HG02884 (cell line): Measurements from ENCODE around the gene C11orf24.
"Not testable (repeated sequence)": the region's sequence is repeated elsewhere in the genome, so short reads cannot be mapped to it uniquely, and the experiment has no call there.

ENCODE experiments used
- ATAC-seq: cut with Tn5 transposase; IDR thresholded peaks from one replicate; pipeline ENCODE4 v1.9.1; 2021; ENCODE audit warnings: mild to moderate bottlenecking, moderate library complexity; ENCODE audit not compliant: unreplicated experiment

C11orf24 gene

DNA sequence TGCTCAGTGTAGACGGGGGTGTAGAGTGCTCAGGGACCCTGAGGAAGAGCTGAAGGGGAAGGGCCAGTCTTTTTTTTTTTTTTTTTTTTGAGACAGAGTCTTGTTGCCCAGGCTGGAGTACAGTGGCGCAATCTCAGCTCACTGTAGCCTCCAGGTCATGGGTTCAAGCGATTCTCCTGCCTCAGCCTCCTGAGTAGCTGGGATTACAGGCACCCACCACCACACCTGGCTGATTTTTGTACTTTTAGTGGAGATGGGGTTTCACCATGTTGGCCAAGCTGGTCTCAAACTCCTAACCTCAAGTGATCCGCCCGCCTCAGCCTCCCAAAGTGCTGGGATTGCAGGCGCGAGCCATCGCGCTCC, 27.7 kb upstream of the C11orf24 start:
- not testable (repeated sequence) for ATAC-seq

DNA sequence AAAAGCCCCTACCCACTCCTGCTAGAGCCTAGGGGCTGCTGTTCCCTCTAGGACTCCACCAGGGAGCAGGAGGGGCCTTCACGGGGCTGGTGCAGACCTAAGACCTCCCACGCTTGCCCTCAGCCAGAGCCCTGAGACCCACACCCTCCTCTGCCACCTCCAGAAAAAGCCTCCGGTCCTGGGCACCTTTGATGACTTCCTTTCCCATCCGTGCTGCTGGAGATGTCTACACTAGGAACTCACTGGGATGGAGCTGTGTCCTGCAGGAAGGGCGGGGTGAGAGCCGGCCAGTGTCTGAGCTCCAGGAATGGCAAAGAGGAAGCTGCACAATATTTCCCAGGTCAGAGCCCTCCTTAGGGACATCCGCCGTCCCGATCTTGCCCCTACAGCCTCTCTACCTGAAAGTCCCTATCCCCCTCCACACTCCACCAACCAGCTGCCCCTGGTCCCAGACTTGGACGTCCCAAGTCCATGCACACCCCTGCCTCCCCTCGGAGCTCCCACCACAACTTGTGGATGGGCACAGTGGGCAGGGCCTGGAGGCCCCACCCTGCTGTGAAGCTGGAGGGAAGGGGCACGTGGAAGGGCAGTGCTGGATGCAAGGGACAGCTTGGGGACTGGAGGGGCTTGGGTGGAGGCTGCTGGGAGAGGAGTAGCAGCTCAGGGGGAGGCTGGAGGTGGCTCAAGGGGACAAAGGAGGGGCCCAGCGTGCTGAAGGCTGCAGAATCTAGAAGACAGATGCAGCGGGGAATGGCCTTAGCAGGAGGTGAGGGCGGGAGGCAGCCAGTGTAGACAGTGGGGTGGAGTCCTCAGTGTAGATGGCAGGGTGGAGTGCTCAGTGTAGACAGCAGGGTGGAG, 27.1 kb upstream of the C11orf24 start:
- no peak for ATAC-seq

DNA sequence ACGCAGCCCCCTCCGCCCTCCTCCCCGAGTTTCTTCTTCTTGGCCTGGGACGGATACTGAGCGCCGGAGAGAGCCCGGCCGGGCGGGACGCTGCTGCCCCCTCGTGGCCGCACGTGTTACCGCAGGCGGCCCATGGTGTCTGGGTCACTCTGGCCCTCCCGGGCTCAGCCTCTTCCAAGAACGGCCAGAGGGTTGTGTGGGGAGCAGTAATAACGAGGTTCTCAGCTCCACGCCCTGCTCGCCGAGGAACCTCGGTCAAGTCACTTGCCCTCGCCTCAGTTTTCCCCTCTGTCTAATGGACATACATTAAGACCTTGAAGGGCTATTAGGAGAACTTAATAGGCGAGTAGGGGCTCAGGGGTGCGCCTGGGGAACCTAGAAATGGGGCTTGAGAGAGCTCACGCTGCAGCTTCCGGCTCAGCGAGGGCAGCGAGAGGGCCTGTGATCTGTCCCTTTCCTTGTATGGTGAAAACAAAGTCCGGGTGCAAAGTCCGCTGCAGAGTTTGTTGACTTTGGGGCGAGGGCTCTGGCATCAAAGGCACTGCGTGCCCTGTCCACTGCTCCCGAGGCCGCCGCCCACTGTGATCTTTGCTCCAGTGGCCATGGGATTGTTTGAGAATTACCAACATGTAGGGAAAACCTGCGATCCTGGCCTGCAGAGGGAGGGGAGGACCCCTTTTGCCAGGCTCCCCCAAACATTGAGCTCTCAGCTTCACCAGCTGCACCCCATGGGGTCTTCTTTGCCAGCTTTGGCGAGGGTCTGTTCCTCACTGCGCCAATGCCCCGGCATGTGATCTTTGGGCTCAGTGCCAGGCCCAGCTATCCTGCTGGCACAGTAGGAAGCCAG, 26.3 kb upstream of the C11orf24 start:
- ATAC-seq: no peak

DNA sequence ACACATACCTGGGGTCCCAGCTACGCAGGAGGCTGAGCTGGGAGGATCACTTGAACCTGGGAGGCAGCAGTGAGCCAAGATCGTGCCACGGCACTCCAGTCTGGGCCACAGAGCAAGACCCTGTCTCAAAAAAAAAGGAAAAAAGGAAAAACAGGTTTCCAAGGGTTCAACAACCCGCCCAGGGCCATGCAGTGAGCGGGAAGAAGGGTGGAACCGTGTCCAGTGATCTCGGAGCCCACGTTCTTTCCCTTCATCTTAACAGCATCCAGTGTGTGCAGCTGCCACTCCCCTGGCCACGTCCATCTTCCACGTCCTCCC, 25.7 kb upstream of the C11orf24 start:
- no peak for ATAC-seq

DNA sequence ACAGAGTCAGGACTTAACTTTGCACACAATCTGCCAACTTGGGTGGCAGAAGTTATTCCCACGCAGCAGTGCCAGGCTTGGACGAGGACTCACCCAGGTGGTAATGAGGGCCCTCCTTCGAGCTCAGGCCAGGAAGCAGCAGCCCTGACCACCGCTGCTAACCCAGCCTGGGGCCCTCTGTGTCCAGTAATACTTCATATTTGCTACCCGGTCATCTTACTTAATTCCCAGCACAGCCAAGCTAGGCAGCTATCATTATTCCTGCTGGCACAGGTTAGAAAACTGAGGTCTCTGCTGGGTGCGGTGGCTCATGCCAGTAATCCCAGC, 25.2 kb upstream of the C11orf24 start:
- no peak for ATAC-seq

DNA sequence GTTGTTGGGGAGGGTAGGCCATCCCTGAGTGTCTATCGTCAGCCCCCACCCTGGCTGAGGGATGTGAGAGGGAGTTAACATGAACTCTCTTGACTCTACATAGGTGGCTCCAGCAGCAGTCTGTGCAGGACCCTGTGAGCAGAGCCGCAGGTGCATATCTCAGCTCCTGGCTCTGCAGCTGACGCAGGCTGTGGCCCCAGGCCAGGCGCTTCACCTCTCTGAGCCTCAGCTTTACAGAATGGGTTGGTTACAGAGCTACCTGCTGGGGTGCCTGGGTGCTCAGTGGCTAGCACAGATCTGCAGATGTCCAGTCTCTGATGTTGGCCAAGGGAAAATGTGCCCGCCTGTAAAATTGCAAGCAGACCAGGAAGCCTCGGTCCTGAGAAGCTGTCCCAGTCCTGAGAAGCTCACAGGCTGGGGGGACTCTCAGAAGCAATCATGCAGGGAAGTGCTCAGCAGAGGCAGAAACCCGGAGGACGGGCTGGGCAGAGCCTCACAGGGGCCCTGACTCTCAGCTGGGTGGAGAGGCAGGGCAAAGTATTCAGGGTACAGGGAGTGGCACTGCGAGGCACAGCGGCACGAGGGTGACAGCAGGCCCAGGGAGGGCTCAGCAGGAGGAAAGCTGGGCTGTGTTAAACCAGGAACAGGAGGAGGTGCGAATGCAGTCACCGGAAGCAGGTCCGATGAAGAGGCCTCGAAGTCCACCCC, 24.7 kb upstream of the C11orf24 start:
- no peak for ATAC-seq

DNA sequence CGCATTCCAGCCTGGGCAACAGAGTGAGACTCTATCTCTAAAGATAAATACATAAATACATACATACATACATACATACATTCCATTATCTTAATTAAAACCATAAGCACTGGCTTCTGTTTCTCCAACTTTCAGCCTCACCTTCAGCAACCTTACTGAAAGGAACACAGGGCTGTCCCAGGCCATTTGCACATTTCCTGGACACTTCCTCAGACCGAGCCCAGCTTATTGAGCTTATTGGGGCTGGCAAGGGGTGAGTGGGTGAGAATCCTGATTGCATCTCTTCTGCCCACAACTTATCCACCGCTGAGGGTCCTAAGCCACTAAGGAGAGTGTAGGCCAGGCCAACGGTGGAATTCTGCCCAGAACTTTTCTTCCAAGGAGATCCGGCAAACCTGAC, 24.2 kb upstream of the C11orf24 start:
- no peak for ATAC-seq

DNA sequence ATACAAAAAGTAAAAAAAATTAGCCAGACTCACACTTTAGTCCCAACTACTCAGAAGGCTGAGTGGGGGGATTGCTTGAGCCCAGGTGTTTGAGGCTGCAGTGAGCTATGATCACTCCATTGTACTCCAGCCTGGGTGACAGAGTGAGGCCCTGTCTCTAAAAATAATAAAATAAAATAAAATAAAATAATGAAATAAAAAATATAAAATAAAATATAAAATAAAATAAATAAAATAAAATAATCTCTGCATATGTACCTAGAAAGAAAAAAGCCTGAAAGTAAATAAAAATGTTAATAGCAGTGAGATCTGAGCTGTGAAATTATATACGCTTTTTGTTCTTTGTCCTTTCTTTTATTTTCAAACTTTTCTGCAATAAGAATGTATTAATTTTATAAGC, 23.5 kb upstream of the C11orf24 start:
- ATAC-seq: no peak

DNA sequence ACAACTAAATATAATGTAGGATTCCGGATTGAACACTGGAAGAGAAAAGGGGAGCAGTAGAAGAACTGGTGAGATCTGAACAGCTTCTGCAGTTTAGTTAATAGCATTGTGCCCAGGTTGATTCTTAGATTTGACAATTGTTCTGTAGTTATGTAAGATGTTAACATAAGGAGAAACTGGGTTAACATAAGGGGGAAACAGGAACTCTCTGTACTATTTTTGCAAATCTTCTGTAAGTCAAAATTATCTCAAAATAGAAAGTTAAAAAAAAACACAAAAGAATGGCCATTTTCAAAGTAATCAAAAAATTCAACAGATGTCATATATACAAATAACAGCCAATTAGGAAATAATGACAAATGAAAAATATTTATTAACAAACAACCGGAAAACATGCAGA, 21.9 kb upstream of the C11orf24 start:
- ATAC-seq: no peak

DNA sequence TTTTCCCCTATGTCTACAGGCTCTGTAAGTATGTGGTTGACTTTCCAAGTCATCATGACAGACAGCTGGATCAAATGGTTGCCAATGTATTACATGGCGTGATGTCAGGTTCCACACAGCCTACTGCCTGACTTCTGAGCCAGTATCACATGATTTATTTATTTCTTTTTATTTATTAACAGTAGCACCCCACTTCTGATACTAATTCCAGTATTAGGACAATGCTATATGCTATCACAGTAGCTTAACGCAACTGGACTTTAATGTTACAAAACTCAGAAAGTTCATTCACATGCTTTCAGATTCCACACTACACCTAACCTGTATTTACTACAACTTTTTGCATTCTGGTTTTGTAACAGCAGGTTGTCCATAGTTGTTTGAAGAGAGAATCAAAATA, 17.7 kb upstream of the C11orf24 start:
- ATAC-seq: no peak

DNA sequence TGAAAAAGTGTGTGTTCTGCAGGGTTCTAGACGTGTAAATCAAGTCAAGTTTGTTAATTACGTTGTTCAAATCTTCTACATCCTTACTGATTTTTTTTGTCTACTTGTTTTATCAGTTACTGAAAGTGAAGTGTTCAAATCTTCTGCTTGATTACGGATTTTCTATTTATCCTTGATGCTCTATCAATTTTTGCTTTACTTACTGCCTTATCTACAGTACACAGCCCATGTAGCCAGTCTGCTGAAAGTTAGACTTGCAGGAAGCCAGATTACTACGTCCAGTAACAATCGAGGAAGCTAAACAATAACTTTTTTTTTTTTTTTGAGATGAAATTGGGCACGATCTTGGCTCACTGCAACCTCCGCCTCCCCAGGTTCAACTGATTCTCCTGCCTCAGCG, 15.6 kb upstream of the C11orf24 start:
- no peak for ATAC-seq

DNA sequence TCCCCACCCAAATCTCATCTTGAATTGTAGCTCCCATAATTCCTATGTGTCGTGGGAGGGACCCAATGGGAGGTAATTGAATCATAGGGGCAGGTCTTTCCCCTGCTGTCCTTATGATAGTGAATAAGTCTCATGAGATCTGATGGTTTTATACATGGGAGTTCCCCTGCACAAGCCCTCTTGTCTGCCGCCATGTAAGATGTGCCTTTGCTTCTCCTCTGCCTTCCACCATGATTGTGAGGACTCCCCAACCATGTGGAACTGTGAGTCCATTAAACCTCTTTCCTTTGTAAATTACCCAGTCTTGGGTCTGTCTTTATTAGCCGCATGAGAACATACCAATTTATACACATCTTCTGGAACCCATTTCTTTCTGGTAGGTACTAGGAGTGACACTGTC, 12.8 kb upstream of the C11orf24 start:
- not testable (repeated sequence) for ATAC-seq

DNA sequence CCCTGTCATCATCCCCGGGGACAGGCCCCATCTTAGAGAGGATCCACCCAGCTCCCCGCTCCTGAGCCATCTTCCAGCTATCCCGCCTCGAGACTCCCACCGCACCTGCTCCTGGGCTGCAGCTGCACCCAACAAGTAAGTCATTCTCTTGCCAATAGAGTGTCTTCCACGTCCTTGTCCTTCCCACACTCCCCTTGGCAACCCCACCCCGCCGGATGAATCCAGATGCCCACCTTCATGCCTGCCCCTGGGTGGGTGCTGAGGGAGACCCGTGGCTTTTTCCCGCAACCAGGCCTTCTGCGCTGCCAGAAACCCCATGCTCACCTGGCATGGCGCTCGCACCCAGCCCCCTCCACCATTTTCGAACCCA, 11.1 kb upstream of the C11orf24 start:
- no peak for ATAC-seq

DNA sequence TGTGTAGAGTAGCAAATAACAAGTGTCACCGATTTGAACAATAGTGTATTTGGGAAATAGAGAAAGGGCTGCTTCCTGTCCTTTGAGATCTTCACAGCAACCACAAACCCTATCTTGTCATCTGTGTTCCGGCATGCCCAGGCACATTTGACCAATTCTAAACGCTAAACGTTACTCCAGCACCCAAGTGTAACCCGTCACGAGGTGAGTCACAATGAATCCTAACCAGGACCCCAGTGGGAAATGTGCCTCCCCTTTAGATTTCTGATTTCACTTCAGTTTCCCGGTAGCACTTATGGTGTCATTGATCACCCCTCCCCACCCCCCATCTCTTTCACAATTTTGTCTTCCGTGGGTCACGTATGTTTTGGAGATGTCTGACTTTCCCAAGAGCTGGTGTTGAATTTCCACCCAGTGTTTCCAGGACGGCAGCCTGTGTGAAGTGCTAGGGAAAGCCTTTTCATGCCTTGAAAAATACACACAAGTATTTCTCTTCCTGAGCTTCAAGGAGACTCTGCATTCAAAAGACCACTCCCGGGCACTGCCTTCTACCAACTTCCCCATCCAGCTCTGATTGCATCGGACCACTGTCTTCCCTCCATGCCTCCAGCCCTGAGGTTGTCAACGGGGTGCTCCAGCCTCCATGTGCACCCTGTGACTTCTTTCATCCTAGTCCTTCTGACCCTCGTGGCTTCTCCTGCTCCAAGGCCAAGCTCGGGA, 10.5 kb upstream of the C11orf24 start:
- no peak for ATAC-seq

DNA sequence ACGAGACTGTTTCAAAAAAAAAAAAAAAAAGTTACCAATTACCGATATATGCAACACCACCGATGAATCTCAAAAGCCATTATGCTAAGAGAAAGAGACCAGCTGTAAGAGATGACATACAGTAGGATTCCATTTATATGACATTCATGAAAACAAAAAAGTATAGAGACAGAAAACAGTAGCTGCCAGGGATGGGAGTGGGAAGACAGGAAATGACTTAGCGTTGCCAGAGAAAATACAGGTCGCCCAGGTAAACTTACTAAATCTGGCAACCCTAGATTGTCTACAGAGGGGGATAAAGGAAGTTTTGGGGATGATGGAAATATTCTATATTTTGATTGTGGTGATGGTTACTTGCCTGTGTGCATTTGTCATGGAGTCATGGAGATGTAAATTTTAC, 7.9 kb upstream of the C11orf24 start:
- ATAC-seq: no peak

DNA sequence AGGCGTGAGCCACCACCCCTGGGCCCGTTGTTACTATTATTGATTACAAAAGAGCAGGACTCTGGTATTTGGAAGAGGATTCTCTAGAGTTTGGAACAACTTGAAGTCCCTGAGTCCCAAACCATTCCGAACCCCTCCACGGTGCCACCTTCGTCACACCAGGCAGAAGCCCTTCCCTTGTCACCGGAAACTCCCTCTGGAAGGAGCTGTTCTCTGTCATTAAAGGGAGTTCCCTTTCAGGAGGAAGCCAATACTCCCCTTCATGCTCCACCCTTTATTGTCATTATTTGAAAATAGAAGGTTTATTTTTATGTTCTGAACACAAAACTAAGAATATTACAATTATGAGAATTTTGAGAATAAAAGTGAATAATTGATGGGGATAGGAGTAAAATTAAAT, 5.1 kb upstream of the C11orf24 start:
- ATAC-seq: no peak

DNA sequence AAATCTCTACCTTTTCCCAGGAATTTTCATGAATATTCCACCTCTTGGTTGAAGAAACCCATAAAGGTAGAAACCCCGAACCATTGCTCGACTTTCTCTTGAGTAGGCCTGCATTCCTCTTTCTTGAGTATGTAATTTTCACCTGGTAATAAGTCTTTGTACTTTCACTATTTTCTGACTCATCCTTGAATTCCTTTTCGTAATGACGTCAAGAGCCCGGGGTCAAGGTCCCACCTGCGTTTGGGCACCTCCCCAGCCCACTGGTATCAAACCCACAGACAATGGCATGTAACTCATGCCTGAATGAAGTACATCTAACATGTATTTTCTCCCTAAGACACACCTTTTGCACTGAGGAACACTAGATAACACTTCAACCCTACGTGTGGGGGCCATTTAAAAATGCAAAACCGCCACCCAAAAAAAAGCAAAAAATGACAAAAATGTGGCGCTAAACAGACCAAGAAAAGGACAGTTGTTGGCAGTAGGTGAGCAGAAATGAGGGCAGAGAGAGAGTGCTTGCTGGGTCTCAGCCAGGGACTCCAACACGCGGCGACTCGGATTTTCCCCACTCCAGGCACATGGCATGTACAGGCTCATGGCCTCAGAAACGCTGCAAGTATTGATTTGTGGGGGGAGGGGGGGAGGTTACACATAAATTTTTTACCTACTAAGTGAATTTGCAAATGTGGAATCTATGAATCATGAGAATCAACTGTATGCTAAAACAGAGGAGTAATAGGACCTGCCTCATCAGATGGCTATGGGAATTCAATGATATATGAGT, 4.1 kb upstream of the C11orf24 start:
- ATAC-seq: no peak

DNA sequence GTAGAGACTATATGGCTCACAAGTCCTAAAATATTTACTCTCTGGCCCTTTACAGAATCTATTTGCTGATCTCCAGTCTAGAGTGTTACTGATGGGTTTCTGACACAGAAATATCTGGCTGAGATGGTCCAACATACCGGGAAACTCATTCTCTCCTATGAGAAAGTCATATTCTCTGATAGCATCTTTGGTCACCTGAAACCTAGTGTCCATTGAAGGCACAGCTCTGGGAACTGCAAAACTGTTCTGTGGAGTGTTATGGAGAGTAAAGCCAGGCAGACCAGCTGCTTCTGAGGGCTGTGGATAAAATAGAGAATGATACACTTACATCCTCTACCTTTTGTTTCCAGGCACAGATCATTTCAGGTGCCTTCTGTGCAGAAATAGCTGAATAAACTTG, 2.5 kb upstream of the C11orf24 start:
- ATAC-seq: no peak

DNA sequence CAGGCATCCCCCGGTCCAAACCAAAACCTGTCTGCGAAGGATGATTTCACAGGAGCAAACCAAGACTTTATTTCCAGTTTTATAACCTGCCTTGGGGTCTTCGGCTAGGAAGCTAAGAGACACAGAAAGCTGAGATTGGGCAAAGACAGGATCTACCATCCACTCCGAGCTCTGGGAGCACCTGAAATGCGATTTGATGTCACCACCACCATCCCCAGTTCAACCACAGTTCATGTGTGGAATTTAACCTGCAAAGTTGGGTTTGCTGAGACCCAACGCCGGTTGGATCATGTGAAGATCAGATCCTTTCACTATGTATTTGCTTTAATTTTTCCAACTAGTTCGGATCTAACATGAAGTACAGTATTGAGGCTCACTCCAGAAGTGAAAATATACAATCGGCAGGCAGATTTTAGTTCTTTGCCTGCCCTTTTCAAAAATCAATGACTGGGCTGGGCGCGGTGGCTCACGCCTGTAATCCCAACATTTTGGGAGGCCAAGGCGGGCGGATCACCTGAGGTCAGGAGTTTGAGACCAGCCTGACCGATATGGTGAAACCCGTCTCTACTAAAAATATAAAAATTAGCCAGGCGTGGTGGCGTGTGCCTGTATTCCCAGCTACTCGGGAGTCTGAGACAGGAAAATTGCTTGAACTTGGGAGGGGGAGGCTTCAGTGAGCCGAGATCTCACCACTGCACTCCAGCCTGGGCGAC, 1.4 kb upstream of the C11orf24 start:
- ATAC-seq: no peak
